HG03280 (cell line): Measurements from ENCODE around the gene COL4A2.

Experiments
- ATAC-seq: cut with Tn5 transposase; IDR thresholded peaks from one replicate; pipeline ENCODE4 v1.9.1; 2021; ENCODE audit warnings: mild to moderate bottlenecking, moderate library complexity; ENCODE audit not compliant: unreplicated experiment

COL4A2 gene

GRCh38 chr13:110431425-110432294 lies 124.6 kb downstream of the COL4A2 start:
- ATAC-seq = no peak

GRCh38 chr13:110432522-110432921 lies 125.4 kb downstream of the COL4A2 start:
- no peak for ATAC-seq

GRCh38 chr13:110433014-110433413 lies 125.9 kb downstream of the COL4A2 start:
- ATAC-seq = no peak

GRCh38 chr13:110434629-110435028 lies 127.5 kb downstream of the COL4A2 start:
- ATAC-seq = no peak

- ATAC-seq = no peak
These were observed 128.2 kb downstream of the COL4A2 start for GRCh38 chr13:110435331-110435730.

- no peak for ATAC-seq
These were observed 129.2 kb downstream of the COL4A2 start for GRCh38 chr13:110436276-110436675.

- no peak for ATAC-seq
These were observed 129.8 kb downstream of the COL4A2 start for GRCh38 chr13:110436786-110437370.

GRCh38 chr13:110438211-110438610 lies 131.1 kb downstream of the COL4A2 start:
- ATAC-seq = no peak

- no peak for ATAC-seq
These were observed 131.7 kb downstream of the COL4A2 start for GRCh38 chr13:110438776-110439175.

GRCh38 chr13:110440946-110441731 lies 134.1 kb downstream of the COL4A2 start:
- ATAC-seq = no peak

- ATAC-seq = no peak
These were observed 136.0 kb downstream of the COL4A2 start for GRCh38 chr13:110442930-110443621.

GRCh38 chr13:110443622-110444225 lies 136.6 kb downstream of the COL4A2 start:
- peak; percentile 19 for ATAC-seq

GRCh38 chr13:110444226-110444653 lies 137.2 kb downstream of the COL4A2 start:
- ATAC-seq = peak; percentile 46

- no peak for ATAC-seq
These were observed 138.1 kb downstream of the COL4A2 start for GRCh38 chr13:110445183-110445582.

- ATAC-seq = no peak
These were observed 138.9 kb downstream of the COL4A2 start for GRCh38 chr13:110445722-110446574.

GRCh38 chr13:110446575-110446890 lies 139.4 kb downstream of the COL4A2 start:
- no peak for ATAC-seq

GRCh38 chr13:110447058-110447511 lies 140.0 kb downstream of the COL4A2 start:
- no peak for ATAC-seq

- no peak for ATAC-seq
These were observed 140.7 kb downstream of the COL4A2 start for GRCh38 chr13:110447801-110448200.

GRCh38 chr13:110448230-110448629 lies 141.1 kb downstream of the COL4A2 start:
- no peak for ATAC-seq

GRCh38 chr13:110448677-110449076 lies 141.6 kb downstream of the COL4A2 start:
- no peak for ATAC-seq
